Endodermal cell (in vitro differentiated cells): ENCODE data around the gene FPR3. TPM values are rescaled to one million over a fixed set of nuclear protein-coding genes. Genes with fewer than 3 reads are reported as not detected.
A peak's percentile ranks its signal among the peaks of the same experiment; 100 is the strongest.
"Not testable (repeated sequence)": the region's sequence is repeated elsewhere in the genome, so short reads cannot be mapped to it uniquely, and the experiment has no call there.

Source experiments
- DNase-seq: peaks from one replicate; pipeline ENCODE4 v3.0.0-alpha.2; 2017
- H3K27ac ChIP-seq: 2 replicates; pipeline ENCODE4 v1.5.1; 2013; ENCODE audit warnings: mild to moderate bottlenecking, low read depth, low read length, moderate library complexity
- H3K27me3 ChIP-seq: 2 replicates; pipeline ENCODE4 v1.6.1; 2013; ENCODE audit warnings: mild to moderate bottlenecking, low read length, moderate library complexity; ENCODE audit not compliant: insufficient read depth, control insufficient read depth, poor library complexity, severe bottlenecking
- H3K36me3 ChIP-seq: 2 replicates; pipeline ENCODE4 v1.7.0; 2013; ENCODE audit warnings: mild to moderate bottlenecking, low read length, moderate library complexity; ENCODE audit not compliant: control insufficient read depth, insufficient read depth
- H3K4me1 ChIP-seq: one replicate; pipeline ENCODE4 v1.7.0; 2013; ENCODE audit warnings: low read length; ENCODE audit not compliant: control insufficient read depth, insufficient read depth
- H3K4me3 ChIP-seq: 2 replicates; pipeline ENCODE4 v1.5.1; 2013; ENCODE audit warnings: mild to moderate bottlenecking, low read length, moderate library complexity
- H3K9ac ChIP-seq: 2 replicates; pipeline ENCODE4 v1.6.1; 2013; ENCODE audit warnings: mild to moderate bottlenecking, low read length, moderate library complexity; ENCODE audit not compliant: poor library complexity, severe bottlenecking; ENCODE audit errors: extremely low read depth
- H3K9me3 ChIP-seq: 2 replicates; pipeline ENCODE4 v1.6.1; 2013; ENCODE audit warnings: mild to moderate bottlenecking, low read length, moderate library complexity; ENCODE audit not compliant: control insufficient read depth
- H3K27ac Mint-ChIP-seq: 2 replicates; pipeline ENCODE4 v1.8.0; 2020; ENCODE audit warnings: mixed read lengths
- H3K27me3 Mint-ChIP-seq: 2 replicates; pipeline ENCODE4 v1.8.0; 2021; ENCODE audit warnings: mild to moderate bottlenecking, mixed read lengths; ENCODE audit not compliant: insufficient read depth
- H3K36me3 Mint-ChIP-seq: 2 replicates; pipeline ENCODE4 v1.8.0; 2020; ENCODE audit warnings: low read depth, mixed read lengths
- H3K4me1 Mint-ChIP-seq: 2 replicates; pipeline ENCODE4 v1.8.0; 2020; ENCODE audit warnings: mixed read lengths
- H3K4me3 Mint-ChIP-seq: 2 replicates; pipeline ENCODE4 v1.8.0; 2020; ENCODE audit warnings: mild to moderate bottlenecking, moderate library complexity, mixed read lengths
- H3K9me3 Mint-ChIP-seq: 2 replicates; pipeline ENCODE4 v1.8.0; 2020; ENCODE audit warnings: mild to moderate bottlenecking, mixed read lengths
- WGBS, 2 experiments: methylation state at CpG; one replicate each; pipeline versions ENCODE4 v1.1.5 to v1.1.7; 2013; ENCODE audit warnings: missing lambda C conversion rate in 2 of 2, mixed read lengths in 1 of 2; ENCODE audit not compliant: insufficient coverage in 1 of 2, insufficient read length in 1 of 2; 5-methylcytosine and 5-hydroxymethylcytosine counted together
- total RNA-seq, 2 donors: library from RNA; stranded (reverse); fragmentation: NEBNext Ultra II Directional in 1 of 2; extraction: Animal tissue kit (Norgen Biotek cat#: 25700) in 1 of 2; gene quantifications; 2 replicates in 1 of 2; 3 replicates in 1 of 2; pipeline ENCODE4 v1.2.1, GENCODE V29; 2021
- TF ChIP-seq, protein P1 (sequence below): fragments of 200-600 bp; sonication (generic); conservative IDR thresholded peaks from 2 replicates; pipeline ENCODE4 v1.5.0; 2021; ENCODE audit warnings: antibody characterized with exemption, mild to moderate bottlenecking

FPR3 gene
- total RNA-seq, 2 donors from 2014 or later: not detected

DNA sequence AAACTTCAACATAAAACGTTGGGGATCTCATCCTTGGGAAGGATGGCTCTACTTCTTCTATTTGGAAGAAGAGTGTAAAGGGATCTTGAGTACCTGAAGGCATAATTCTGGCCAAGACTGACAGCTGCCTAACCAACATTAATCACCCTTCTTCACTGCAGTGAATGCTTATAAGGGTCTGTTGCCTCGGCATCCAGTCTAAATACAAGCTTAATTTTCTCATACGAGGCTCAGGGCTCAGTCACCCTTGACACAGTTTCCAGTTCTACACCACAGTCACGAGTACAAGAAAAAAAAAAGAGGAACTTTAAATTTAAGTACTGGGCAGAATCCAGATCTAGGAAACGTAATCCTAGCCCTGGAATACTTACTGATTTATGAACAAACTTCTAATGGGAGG is 9.0 kb downstream of the FPR3 start:
- Mint-ChIP-seq H3K9me3 (peaks cover 76% of the 10 kb centered on the region), H3K4me1 (no peaks in the 10 kb centered on the region), H3K27me3 (peaks cover 4% of the 10 kb centered on the region), H3K36me3 (peaks cover 21% of the 10 kb centered on the region), H3K27ac (no peak overlapping the region), H3K4me3 (no peak overlapping the region)
- Histone ChIP-seq H3K9me3 (peaks cover 76% of the 10 kb centered on the region), H3K4me3 (no peak overlapping the region), H3K27me3 (no peaks in the 10 kb centered on the region), H3K27ac (no peak overlapping the region), H3K4me1 (no peaks in the 10 kb centered on the region), H3K9ac (no peak overlapping the region), H3K36me3 (no peaks in the 10 kb centered on the region)
- WGBS, 2 experiments: 79 to 83% methylated on average over 3 to 4 of the region's 5 CpGs
- no peak for DNase-seq
- TF ChIP-seq, protein P1, sequence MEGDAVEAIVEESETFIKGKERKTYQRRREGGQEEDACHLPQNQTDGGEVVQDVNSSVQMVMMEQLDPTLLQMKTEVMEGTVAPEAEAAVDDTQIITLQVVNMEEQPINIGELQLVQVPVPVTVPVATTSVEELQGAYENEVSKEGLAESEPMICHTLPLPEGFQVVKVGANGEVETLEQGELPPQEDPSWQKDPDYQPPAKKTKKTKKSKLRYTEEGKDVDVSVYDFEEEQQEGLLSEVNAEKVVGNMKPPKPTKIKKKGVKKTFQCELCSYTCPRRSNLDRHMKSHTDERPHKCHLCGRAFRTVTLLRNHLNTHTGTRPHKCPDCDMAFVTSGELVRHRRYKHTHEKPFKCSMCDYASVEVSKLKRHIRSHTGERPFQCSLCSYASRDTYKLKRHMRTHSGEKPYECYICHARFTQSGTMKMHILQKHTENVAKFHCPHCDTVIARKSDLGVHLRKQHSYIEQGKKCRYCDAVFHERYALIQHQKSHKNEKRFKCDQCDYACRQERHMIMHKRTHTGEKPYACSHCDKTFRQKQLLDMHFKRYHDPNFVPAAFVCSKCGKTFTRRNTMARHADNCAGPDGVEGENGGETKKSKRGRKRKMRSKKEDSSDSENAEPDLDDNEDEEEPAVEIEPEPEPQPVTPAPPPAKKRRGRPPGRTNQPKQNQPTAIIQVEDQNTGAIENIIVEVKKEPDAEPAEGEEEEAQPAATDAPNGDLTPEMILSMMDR: no peak

DNA sequence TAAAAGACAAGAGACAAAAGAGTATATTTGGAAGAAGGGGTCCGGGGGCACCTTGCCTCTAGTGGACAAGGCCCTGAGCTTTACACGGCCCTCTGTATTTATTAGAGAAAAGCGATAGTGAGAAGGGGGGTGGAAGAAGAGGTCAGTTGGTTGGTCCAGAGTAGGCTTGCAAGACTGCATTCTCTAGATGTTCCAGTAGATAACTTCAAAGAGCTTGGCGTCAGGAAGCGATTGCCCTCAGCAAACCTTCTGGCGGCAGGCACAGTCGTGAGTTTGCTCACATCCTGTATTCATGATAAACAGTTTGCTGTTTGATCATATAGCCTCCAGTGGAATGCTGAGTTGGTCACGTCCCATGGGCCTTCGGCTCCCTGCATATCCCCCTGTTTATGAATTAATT is 9.8 kb downstream of the FPR3 start:
- H3K27me3 ChIP-seq, DNase-seq, H3K27me3 Mint-ChIP-seq, H3K4me3 Mint-ChIP-seq, H3K27ac ChIP-seq, H3K4me1 Mint-ChIP-seq, H3K9ac ChIP-seq, H3K4me1 ChIP-seq, H3K27ac Mint-ChIP-seq, H3K36me3 ChIP-seq: not testable (repeated sequence)
- Mint-ChIP-seq H3K9me3 (peaks cover 77% of the 10 kb centered on the region), H3K36me3 (peaks cover 21% of the 10 kb centered on the region)
- 88 to 91% methylated on average over 5 to 9 of the region's 9 CpGs for WGBS, 2 experiments
- Histone ChIP-seq H3K9me3 (peaks cover 77% of the 10 kb centered on the region), H3K4me3 (peak overlapping the region; percentile 76)

DNA sequence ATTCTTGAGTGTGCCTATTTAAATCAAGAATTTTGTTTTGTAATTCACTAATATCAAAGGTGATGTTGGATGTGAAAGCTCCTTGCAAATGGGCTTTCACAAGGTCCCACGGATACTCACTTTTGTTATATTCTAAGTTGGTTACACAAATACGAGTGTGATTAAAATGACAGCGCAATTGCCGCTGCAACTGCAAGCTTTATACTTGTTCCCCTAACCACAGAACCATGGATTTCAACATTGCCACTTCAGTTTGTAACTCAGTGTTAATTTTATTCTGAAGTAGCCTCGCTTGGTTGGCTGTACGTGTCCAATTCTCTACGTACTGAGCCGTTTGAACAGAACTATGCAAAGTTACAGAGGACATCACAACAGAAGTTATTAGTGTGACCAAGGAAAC is 10.4 kb downstream of the FPR3 start:
- H3K9ac ChIP-seq, DNase-seq, H3K4me3 Mint-ChIP-seq, H3K27me3 ChIP-seq, H3K4me1 ChIP-seq, H3K27me3 Mint-ChIP-seq, H3K4me1 Mint-ChIP-seq, H3K27ac Mint-ChIP-seq, H3K27ac ChIP-seq, H3K36me3 ChIP-seq: not testable (repeated sequence)
- H3K9me3 Mint-ChIP-seq: peaks cover 77% of the 10 kb centered on the region
- Histone ChIP-seq H3K9me3 (peaks cover 83% of the 10 kb centered on the region), H3K4me3 (peak overlapping the region; percentile 76)
- H3K36me3 Mint-ChIP-seq: peaks cover 21% of the 10 kb centered on the region
- 94 to 95% methylated on average over 8 of the region's 8 CpGs for WGBS, 2 experiments

DNA sequence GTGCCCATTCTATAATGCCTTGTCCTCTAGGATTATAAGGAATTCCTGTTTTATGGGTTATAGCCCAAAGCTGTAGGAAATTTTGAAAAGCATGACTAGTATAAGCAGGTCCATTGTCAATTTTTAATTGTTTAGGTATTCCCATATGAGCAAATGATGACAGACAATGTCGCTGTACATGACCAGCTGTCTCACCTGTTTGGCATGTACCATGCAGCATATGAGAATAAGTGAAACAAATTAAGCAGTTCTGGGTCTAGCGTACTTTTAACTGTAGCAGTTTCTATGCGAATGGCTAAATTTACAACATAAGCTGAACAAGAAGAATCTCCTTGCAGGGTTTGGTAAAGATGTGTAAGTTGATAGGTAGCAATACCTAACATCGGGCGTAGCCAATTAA is 11.6 kb downstream of the FPR3 start:
- Histone ChIP-seq H3K4me3 (peak overlapping the region; percentile 76), H3K9me3 (peaks cover 95% of the 10 kb centered on the region)
- not testable (repeated sequence) for DNase-seq, H3K36me3 ChIP-seq, H3K4me1 Mint-ChIP-seq, H3K4me1 ChIP-seq, H3K4me3 Mint-ChIP-seq, H3K27me3 ChIP-seq, H3K9ac ChIP-seq, H3K27me3 Mint-ChIP-seq, H3K27ac ChIP-seq
- Mint-ChIP-seq H3K9me3 (peaks cover 87% of the 10 kb centered on the region), H3K27ac (peak overlapping the region; percentile 44), H3K36me3 (peaks cover 25% of the 10 kb centered on the region)
- 90 to 100% methylated on average over 1 to 5 of the region's 5 CpGs for WGBS, 2 experiments
